ENCODE results near the gene LARGE1.

Gene LARGE1

DNA sequence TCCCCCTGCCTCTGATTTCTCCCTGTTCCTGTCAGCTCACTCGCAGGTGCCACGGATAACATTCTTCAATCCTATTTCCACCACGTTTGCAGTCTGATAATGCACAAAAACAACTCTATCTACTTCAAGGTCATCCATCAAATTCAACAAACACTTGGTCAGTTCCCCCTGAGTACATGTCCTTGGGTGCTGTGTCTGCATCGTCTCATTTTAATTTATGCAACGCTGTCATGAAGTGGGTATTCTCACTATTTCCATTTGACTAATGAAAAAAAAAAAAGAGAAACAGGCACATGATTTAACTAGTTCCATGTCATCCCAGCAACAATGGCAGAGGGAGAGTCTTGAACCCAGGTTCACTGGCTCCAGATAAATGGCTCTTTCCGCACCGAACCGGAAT is 262.6 kb downstream of the LARGE1 start:
- no peak for DNase-seq (ENCODE audit: low spot score)

DNA sequence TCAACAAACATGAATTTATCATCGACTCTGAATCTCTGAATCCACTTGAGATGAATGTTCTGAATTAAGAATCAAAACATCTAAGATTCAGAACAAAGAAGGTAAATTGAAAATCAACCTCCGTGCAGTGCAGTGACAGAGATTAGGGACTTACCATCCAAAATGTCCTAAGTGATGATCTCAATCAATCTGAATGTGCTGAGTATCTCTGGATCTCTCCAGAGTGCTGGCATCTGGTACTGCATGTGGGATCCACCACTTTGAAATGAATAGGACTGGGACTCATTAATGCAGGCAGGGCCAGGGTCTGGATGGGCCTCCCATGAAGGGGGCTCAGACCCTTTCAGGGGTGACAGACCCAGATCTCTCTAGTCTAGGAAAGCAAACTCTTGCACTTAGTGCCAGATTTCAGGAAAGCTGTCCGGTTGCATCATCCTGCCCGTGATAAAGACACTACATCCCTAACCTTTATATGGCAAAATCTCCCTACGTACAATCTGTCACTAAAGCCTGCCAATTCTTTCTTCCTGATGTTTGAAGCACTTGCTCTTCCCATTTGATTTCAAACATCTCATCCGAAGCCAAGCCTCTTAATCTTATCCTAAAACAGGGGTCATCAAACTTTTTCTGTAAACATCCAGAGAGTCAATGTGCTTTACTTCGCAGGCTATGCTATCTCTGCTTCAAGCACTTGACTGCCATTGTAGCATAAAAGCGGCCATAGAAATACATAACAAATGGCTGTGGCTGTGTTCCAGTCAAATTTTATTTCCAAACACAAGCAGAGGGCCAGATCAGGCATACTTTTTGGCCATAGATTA is 263.3 kb downstream of the LARGE1 start:
- peak; percentile 52 for DNase-seq (ENCODE audit: low spot score)

DNA sequence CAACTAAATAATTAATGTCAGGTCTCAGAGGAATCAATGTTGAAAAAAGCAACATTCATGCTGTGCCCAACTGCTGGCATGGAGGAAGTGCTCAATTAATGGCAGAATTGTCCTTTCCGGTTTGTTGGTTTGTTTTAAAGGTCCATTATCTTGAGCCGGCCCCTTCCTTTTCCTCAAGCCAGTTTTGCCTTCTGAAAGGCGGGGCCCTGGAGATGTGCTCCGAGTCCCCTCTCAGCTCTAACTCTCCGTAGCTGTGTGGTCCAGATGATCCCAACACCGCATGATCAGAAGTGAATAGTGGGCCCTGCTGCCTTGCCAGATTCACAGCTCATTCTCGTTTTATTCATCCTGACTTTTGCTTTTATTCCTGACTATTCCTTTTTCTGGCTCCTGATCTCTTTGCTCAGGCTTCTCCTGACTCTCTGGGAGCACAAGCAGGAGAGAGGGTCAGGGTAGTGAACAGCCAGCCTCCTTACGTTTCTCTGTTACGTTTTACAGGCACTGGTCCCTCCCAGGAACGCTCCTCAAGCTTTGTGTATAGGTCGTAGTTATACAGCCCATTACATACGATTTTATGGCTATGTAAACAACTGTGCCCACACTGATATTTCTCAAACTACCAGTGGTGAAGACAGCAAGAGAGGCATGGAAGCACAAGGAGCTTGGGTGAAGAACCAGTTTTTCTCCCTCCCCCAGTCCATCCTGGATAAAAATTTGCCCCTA is 265.9 kb downstream of the LARGE1 start:
- DNase-seq (ENCODE audit: low spot score): no peak

DNA sequence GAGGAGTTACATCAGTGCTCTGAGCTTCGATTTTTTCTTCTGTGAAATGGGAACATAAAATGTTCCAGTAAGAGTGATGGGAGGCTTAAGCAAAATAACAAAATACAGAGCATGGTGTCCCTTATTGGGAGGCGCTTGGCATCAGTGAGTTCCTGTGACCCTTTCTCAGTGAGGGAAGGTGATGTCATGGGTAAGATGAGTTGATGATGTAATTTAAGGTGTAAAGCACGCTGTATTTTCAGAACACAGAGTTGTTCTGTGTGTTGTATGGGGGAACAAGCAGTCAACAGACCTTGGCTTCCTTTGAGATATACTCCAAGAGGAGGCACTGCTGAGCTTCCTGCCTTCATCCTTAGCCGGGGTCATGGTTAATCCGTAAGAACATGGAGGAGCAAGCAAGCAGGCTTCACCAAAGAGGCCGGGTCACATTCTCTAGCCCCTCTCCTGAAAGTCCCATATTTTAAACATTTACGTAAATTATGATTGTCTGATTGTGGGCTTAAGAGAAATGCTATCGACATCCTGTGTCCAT is 266.7 kb downstream of the LARGE1 start:
- DNase-seq (ENCODE audit: low spot score): no peak

DNA sequence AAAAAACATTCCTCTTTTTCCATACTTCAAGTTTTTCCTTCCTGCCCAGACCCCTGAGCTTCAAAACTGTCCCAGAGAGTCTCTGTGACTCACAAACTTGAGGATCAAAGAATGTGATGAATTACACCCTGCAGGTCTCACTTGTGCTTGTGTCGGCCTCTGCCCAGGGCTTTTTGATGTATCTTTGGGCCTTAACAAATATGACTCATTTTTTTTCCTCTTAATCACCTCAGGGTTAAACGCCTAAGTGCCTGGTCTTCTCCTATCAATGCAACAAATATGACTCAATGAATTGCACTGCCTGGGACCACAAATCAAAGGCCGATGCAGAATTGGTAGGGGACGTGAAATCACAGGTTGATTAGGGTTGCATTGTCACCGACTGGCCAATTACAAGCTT is 267.7 kb downstream of the LARGE1 start:
- no peak for DNase-seq (ENCODE audit: low spot score)

DNA sequence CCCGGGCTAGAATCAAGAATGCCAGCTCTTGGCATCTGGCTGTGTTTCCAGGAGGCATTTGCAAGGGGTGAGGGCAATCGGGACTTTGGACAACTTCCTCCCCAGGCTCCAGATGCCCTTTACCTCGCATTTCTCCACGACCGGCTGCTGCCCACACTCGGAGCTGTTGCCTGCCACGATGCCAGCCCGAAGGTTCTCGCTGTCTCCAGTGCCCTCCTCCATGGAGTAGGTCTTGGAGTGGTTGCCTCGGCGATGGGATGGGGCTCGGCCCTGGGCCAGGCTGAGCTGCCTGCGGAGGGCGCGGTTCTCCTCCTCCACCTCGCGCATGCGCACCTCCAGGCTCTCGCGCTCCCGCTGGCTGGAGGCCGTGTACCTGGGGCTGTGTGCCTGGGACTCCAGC is 270.0 kb downstream of the LARGE1 start:
- no peak for DNase-seq (ENCODE audit: low spot score)

DNA sequence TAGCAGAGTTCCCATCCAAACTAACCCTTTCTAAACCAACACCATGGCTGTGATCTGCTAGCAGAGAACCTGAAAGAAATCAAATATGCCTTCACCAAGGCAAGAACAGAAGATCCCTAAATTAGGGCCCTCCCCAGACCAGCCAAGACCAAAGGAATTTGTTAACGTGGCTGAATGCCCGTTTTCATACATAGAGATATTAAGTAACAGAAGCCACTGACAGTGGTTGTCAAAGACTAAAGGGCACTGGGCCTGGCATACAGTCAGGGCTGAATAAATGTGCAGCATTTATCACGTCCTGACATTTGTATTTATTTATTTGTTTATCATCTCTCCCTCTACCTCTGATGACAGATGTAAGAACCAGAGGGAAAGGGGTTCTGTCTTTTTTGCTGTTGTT is 271.8 kb downstream of the LARGE1 start:
- DNase-seq (ENCODE audit: low spot score): no peak

DNA sequence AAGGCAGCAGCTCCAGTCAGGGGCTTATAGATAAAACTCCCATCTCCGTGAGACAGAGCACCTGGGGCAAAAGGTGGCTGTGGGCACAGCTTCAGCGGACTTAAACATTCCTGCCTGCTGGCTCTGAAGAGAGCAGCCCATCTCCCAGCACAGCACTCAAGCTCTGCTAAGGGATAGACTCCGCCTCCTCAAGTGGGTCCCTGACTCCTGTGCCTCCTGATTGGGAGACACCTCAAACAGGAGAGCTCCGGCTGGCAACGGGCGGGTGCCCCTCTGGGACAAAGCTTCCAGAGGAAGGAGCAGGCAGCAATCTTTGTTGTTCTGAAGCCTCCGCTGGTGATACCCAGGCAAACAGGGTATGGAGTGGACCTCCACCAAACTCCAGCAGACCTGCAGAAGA is 279.4 kb downstream of the LARGE1 start:
- DNase-seq (ENCODE audit: low spot score): no peak

DNA sequence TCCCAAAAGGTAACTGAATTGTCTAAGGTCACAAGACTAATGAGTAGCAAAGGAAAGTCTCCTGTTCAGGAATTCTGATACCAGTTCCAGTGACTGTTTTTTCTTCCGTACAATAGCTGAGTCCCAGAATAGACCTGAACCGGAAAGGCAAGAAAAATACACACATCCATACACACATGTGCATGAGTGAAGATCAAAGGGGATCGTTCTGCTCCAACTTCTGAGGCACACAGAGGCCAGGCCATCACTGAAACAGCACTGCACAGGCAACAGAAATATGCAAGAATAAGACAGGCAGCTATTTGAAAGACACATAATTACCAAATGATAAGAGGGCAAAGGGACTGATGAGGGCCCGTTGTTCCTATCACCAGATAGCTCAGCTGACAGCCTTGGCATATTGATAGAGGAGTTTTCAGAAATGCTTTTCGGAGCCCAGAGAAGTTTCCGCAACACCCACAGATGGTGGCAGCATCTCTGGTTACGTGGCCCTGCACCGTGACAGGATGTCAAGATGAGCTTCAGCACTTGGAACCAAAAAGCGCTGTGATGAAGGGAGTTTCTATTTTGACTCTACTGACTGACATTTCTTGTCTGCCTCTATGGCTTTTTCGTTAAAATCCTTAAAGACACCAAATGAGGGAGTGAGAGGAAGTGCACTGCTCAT is 280.6 kb downstream of the LARGE1 start:
- DNase-seq (ENCODE audit: low spot score): no peak

DNA sequence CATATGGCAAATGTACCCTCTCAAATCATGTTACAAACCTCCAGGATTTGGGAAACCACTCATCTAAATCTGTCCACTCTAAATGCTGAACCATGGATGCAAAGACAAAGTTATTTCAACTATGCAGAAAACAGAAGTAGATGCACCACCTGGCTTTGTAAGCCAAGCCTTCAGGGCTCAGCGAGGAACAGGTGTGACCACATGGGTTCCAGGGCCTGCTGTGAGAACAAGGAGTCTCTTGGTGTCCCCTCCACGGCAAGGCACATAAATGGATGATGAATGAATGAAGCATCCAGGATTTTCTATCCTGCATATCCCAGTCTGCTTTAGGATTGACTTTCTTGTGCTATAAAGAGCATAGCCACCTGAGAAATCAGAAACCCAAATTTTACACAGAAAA is 284.5 kb downstream of the LARGE1 start:
- no peak for DNase-seq (ENCODE audit: low spot score)

DNA sequence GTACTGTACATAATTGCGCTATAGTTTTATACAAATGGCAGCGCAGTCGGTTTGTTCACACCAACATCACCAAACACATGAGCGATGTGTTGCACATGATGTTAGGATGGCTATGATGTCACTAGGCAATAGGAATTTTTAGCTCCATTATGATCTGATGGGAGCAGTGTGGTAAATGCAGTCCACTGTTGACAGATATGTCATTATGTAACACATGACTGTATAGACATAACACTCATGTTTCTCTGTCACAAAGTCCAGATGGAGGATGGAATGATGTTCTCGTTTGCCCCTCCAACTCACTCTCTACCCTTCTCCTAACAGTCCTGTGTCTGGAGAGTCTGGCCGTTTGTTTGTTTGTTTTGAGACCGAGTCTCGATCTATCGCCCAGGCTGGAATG is 288.5 kb downstream of the LARGE1 start:
- no peak for DNase-seq (ENCODE audit: low spot score)

DNA sequence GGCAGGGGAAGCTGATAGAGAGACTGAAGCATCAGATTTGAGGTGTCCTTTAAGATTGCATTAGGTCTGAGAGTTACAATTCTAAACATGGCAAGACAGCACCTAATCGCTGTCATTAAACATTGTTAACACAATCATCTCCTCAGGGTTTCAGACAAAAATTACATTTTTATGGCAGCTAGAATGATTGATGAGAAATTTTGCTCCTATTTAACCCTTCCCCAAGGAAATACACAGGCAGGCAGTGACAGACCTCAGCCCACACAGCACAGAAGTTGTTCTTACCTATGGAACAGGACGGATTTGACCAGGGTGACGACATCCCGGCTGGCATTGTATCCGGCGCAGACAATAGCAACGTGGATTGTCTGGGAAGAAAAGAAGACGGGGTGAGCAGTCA is 294.3 kb downstream of the LARGE1 start:
- DNase-seq (ENCODE audit: low spot score): no peak

DNA sequence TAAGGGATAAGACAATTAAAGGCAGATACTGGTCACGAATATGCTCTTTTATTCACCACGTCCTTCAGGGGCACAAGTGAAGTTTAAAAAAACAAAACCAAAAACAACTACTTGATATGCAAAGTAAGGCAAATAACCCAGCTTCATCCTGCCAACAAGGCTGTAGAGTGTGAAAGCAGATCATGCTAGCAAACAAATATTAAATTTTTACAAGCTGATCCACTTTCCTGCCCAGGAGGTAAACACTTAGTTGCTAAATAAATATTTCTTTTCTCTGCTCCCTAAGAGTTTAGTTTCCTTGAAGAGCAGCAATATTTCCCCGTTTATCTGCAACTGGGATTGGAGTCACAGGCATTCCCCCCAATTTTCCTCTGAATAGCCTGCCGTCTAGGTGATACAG is 300.2 kb downstream of the LARGE1 start:
- no peak for DNase-seq (ENCODE audit: low spot score)

DNA sequence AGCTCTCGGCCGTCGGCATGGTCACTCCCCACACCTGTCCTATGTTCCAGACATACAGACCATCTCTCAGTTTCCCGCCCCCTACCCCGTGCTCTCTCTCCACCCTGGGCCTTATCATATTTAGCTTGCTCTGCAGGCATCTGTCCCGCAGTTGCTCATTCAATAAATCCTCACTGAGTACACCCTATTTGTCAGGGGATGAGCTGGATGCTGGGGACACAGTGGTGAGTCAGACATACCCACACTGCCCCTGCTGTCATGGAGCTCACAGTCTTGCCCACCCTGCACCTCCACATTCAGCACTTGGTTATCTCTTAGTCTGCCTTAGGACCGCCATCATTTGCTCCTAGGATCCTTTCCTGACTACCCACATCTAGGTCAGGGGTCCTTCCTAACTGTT is 313.8 kb downstream of the LARGE1 start:
- no peak for DNase-seq (ENCODE audit: low spot score)

DNA sequence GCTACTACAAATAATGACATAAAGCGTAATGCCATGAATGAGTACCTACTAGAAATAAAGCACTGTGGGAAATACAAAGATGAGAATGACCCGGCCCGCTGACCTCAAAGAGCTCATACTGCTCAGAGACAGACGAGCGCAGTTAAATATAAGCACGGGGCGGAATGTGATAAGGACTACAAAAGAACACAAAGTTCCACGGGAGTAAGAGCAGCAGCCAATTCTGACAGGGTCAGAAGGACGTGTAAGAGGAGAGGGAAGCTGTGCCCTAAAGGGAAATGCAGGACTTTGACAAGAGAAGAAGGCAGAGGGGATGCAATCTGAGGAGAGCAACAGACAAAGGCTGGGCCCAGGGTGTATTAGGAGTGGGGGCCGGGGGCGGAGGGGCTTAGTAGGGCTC is 314.6 kb downstream of the LARGE1 start:
- no peak for DNase-seq (ENCODE audit: low spot score)

DNA sequence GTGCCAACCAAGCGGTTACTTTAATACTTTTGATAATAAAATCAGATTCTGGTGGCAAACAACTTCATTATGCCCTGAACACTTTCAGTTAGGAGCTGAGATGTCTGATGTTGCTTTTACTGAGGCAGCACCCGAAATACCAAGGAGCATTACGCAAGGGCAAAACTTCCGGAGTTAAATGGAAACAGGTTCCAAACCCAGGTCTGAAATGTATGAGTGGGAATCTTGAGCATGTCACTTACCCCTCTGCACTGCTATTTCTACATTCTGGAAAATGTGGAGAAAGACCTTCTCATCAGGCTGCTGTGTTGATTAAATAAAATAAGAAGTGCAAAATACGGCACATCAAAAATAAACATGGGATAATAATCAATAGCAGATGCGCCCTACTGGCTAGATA is 315.1 kb downstream of the LARGE1 start:
- peak; percentile 72 for DNase-seq (ENCODE audit: low spot score)

DNA sequence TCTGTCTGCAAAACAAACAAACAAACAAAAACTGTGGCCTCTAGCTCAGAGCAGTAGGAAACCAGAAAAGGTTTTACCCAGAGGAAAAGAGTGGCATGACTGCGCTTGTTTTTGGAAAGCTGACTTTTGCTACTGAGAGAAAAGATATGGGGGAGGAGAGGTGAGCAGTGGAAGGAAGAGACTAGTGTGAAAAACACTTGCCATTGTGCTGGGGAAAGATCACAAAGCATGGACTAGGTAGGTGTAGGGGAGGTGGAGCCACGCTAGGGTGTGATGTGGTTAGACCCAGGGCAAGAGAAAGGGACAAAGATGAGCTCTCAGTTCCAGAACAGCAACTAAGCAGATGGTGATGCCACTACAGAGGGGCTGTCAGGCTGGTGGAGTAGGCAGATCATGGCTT is 319.2 kb downstream of the LARGE1 start:
- DNase-seq (ENCODE audit: low spot score): no peak

DNA sequence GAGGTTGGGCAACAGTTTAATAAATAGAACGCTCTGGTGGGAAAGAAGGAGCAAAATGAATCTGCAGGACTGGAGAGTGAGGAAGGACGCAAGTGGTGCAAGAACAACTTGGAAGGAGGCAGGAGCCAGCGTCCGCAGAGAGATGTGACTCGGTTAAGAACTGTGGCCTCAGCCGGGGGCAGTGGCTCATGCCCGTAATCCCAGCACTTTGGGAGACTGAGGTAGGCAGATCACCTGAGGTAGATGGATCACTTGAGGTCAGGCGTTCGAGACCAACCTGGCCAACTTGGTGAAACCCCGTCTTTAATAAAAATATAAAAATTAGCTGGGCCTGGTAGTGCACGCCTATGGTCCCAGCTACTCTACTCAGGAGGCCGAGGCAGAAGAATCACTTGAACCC is 319.7 kb downstream of the LARGE1 start:
- DNase-seq (ENCODE audit: low spot score): no peak

DNA sequence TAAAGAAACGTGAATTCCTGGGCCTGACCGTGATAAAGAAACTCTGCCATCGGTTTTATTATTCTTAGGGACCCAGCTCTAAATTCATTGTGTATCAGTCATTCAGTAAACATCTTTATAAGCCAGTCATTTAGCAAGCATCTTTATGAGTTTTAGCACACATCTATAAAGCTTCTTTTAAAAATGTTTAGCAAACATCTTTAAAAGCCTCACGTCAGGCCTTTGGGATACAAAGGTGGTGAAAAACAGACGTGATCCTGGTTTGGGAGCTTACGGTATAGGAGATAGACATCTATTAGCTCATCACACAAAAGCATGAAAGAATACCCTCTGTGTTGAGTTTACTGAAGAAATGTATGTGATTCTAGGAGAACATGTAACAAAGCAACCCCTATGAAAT is 320.2 kb downstream of the LARGE1 start:
- no peak for DNase-seq (ENCODE audit: low spot score)

DNA sequence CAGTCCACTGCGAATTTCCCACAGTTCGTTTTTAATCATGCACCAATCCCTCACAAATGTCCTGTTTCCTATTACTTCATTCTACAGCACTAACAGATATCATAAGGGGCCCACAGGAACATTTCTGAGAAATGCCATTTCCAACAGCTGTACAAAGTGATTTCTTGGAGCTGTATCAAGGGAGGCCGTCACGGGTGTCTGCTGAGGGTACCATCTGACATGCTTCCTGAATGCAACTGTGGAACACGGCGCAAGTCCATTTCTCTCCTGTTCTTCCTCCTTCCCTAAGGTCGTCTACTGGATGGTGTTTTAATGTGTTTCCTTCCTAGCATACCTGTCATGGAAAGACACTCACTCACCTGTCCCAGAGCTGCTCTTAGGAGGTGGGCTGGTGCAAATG is 320.7 kb downstream of the LARGE1 start:
- no peak for DNase-seq (ENCODE audit: low spot score)

DNA sequence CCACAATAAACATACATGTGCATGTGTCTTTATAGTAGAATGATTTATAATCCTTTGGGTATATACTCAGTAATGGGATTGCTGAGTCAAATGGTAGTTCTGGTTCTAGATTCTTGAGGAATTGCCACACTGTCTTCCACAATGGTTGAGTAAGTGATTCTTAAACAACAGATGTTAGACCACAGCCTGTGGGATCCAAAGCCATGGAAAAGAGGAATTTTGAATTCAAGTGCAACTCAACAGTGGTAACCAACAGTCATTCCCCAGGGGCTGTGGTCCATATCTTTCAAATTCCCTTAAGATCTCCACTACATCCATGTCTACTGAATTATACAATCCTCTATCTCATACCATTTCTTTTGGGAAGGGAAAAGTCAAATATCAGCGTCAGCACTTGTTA is 321.5 kb downstream of the LARGE1 start:
- DNase-seq (ENCODE audit: low spot score): no peak

DNA sequence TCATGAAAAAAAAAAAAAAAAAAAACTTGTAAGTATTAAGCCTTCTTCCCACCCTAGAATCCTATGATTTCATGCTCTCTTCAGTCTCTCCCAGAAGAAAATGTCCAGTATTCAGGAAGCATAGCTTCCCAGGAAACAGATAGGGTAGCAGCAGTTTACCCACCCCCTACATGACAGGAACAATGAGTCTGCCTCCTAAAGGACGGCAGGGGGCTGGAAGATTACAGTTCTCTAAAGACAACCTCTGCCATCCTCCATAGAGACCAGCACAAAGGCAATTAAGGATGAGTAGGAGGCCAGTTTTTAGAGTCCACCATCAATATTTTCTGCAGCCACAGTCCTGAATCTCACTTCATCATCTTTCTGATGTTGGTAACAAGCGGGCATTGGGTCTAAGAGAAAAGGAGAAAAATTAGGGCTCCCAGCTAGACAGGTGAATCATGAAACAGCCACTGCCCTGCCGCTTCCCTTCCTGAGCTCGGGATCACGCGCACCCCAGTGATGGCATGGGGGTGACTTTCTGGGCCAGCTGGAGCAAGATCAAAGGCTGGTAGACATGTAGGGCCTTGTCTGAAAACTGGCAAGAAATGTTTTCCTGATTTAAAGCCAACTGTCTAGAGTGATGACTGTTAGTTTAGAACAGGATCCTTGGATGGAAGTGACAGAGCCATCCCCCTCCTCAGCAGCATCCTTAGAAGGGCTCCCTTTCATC is 322.8 kb downstream of the LARGE1 start:
- no peak for DNase-seq (ENCODE audit: low spot score)

Data from GM03348 (cell line).